Measurements from ENCODE around the gene XPO4.

- TF ChIP-seq EP300 (IDR thresholded peaks at IDR 0.05; ENCODE audit: borderline replicate concordance) (no peak), TEAD4 (IDR thresholded peaks at IDR 0.05) (no peak), FOXM1 (IDR thresholded peaks at IDR 0.05; ENCODE audit: borderline replicate concordance, low read depth) (no peak)
Observed at GRCh38 chr13:20923272-20923671, 20.7 kb upstream of the XPO4 start.

Measured in Ishikawa (cell line).